ENCODE results near the gene NLGN1. TPM values are rescaled to one million over a fixed set of nuclear protein-coding genes. Genes with fewer than 3 reads are reported as not detected.

Gene NLGN1
- total and polyA plus RNA-seq, 2 of the 8 experiments (the other 6 are each of a cell fraction or from before 2014, with no cell fraction given) = 7.8 to 14.8 TPM

- TF ChIP-seq SP1 (IDR thresholded peaks at IDR 0.05; ENCODE audit: low read depth, low read length) = no peak
- TF ChIP-seq MAFK (IDR thresholded peaks at IDR 0.05; ENCODE audit: low read depth, low read length) = no peak
- TF ChIP-seq KDM4A (IDR thresholded peaks at IDR 0.05; ENCODE audit: low read depth, low read length, severe bottlenecking) = no peak
- TF ChIP-seq NRF1 (IDR thresholded peaks at IDR 0.05; ENCODE audit: low read depth, low read length) = no peak
- no peak for TF ChIP-seq CEBPB (IDR thresholded peaks at IDR 0.05; ENCODE audit: low read depth, low read length)
- TF ChIP-seq TCF12 (IDR thresholded peaks at IDR 0.05; ENCODE audit: low read depth, low read length) = no peak
- no peak for TF ChIP-seq POU5F1 (IDR thresholded peaks at IDR 0.05; ENCODE audit: low read depth, low read length)
Observed at GRCh38 chr3:173891272-173892100, 493.9 kb downstream of the NLGN1 start (continued).
